ENCODE results near the gene S100Z.
A peak's percentile ranks its signal among the peaks of the same experiment; 100 is the strongest.
"Not testable (repeated sequence)": the region's sequence is repeated elsewhere in the genome, so short reads cannot be mapped to it uniquely, and the experiment has no call there.

S100Z gene

DNA sequence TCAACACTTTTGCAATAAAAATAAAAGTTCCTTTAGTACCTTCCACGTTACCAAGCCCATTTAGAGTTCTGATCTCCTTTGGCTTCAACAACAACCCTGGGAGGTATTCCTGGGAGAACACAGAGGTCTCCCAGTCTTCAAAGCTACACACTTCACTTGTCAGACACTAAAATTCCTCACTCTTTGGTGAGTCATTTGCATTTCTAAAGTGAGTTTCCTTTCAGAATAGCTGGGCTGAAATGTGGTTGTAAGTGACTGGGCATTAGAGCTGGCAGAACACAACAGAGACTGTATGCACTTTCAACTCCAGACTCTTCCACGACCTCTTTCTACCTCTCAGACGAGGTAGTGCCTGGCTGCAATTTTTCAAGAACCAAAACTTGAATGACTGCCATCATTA lies 42.5 kb upstream of the S100Z start:
- no peak overlapping the region for H3K4me3 ChIP-seq (ENCODE audit: control insufficient read depth, low read depth, low read length)
- DNase-seq (ENCODE audit: low read depth) = peak; percentile 88
- TF ChIP-seq, protein P1, sequence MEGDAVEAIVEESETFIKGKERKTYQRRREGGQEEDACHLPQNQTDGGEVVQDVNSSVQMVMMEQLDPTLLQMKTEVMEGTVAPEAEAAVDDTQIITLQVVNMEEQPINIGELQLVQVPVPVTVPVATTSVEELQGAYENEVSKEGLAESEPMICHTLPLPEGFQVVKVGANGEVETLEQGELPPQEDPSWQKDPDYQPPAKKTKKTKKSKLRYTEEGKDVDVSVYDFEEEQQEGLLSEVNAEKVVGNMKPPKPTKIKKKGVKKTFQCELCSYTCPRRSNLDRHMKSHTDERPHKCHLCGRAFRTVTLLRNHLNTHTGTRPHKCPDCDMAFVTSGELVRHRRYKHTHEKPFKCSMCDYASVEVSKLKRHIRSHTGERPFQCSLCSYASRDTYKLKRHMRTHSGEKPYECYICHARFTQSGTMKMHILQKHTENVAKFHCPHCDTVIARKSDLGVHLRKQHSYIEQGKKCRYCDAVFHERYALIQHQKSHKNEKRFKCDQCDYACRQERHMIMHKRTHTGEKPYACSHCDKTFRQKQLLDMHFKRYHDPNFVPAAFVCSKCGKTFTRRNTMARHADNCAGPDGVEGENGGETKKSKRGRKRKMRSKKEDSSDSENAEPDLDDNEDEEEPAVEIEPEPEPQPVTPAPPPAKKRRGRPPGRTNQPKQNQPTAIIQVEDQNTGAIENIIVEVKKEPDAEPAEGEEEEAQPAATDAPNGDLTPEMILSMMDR (conservative IDR thresholded peaks at IDR 0.05; ENCODE audit: control insufficient read depth, insufficient read depth, low read depth, low read length) = no peak

DNA sequence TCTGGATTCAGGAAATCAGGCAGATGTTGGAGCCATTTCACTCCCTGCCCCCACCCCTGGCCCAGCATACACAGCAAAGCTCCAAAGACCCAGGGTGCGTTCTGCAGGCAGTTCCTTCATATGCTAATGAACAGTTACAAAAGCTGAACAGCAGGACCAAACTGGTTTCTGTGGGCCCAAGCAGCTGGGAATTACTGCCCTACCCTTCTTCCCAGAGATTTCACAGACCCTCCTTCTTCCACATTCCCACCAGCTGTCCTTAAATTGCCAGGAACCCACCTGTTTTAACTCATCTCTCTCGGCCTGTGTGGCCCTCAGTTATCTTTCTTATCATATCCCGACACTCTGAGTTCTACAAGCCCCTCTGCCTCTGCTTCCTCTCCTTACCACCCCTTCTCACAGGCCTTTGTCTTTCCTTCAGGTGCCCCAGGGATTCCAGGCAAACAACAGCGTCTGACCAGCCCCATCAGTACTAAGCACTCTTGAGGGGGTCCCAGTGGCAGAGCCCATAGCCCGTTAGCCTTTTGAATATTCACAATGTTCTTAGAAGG lies 41.6 kb upstream of the S100Z start:
- no peak overlapping the region for H3K4me3 ChIP-seq (ENCODE audit: control insufficient read depth, low read depth, low read length)
- TF ChIP-seq, protein P1 (conservative IDR thresholded peaks at IDR 0.05; ENCODE audit: control insufficient read depth, insufficient read depth, low read depth, low read length) = no peak
- no peak for DNase-seq (ENCODE audit: low read depth)

DNA sequence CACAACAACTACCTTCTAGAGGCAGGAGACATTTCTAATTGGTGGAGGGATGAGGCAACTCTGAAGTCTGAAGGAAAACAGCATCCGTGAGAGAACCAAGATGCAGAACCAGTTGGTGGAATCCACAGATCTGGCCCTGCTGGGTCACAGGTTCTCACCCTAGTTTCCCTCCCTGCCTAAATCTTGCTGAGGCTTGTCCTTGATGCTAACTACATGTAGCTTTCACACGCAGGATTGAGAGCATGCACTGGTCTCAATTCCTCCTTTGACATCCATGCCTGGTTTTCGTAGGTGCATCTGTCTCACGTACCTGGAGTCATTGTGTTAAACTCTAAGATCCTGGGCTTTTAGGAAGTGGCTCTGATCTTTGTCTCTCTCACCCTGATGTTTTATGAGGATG lies 40.7 kb upstream of the S100Z start:
- no peak overlapping the region for H3K4me3 ChIP-seq (ENCODE audit: control insufficient read depth, low read depth, low read length)
- TF ChIP-seq, protein P1 (conservative IDR thresholded peaks at IDR 0.05; ENCODE audit: control insufficient read depth, insufficient read depth, low read depth, low read length) = no peak
- no peak for DNase-seq (ENCODE audit: low read depth)

DNA sequence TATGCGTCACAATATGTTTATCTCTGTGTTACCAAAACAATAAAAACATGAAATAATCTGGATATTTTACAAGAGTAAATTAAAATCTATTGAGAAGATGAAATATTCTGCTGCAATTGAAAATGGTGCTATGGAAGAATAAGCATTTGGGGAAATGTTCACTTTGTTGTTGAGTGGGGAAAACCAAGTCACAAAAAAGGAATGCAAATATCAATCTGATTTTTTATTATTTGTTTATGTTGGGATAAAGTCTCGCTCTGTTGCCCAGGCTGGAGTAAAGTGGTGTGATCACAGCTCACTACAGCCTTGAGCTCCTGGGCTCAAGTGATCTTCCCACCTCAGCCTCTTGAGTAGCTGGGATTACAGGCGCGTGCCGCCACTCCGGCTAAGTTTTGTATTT lies 39.6 kb upstream of the S100Z start:
- no peak for DNase-seq (ENCODE audit: low read depth)
- TF ChIP-seq, protein P1 (conservative IDR thresholded peaks at IDR 0.05; ENCODE audit: control insufficient read depth, insufficient read depth, low read depth, low read length) = no peak
- H3K4me3 ChIP-seq (ENCODE audit: control insufficient read depth, low read depth, low read length) = no peak overlapping the region

DNA sequence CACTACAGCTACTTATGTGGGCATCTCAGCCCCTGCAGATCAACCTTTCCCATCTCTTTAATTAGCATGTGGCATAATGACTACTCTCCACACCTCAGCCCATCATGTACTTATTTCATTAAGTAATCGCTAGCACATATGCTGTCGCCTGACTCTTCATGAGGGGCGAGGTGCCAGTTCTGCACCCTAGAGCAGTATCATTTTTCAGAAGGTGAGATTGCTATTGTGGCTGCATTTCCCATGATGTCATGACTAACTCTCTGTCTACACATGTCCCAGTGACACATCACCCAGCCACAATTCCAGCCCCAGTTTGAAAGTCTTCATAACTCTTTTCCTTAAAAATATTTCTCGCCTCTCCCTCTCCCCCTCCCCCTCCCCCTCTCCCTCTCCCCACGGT lies 38.6 kb upstream of the S100Z start:
- DNase-seq (ENCODE audit: low read depth) = peak; percentile 71
- no peak overlapping the region for H3K4me3 ChIP-seq (ENCODE audit: control insufficient read depth, low read depth, low read length)
- TF ChIP-seq, protein P1 (conservative IDR thresholded peaks at IDR 0.05; ENCODE audit: control insufficient read depth, insufficient read depth, low read depth, low read length) = no peak

DNA sequence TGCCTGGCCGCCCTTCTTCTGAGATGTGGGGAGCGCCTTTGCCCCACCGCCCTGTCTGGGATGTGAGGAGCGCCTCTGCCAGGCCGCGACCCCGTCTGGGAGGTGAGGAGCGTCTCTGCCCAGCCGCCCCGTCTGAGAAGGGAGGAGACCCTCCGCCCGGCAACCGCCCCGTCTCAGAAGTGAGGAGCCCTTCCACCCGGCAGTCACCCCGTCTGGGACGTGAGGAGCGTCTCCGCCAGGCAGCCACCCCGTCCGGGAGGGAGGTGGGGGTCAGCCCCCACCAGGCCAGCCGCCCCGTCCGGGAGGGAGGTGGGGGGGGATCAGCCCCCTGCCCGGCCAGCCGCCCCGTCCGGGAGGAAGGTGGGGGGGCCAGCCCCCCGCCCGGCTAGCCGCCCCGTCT lies 37.6 kb upstream of the S100Z start:
- not testable (repeated sequence) for H3K4me3 ChIP-seq (ENCODE audit: control insufficient read depth, low read depth, low read length); DNase-seq (ENCODE audit: low read depth)

DNA sequence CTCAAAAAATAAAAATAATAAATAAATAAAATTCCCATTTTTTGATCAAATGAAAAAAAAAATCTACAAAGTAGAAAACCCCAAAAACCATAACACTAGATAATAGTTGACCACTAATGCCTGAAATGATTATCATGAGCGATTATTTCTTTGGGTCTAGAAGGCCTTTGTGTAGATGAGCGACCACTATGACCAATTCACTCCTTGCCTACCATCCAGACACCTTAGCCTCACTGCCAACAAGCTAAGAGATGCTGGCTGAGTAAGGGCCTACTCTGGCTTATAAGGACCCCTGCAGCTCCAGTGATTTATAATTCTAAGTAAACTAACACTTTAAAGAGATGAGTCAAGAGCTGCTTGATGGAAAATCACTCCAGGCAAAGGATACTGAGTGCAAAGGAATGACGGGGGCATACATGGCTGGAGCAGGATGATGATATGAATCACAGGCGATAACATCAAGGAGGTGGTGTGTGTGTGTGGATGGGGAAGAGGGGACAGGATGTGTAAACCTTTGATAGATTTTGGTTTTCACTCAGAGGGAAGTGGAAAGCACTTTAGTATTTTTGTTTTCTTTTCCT lies 35.7 kb upstream of the S100Z start:
- DNase-seq (ENCODE audit: low read depth) = peak; percentile 94
- H3K4me3 ChIP-seq (ENCODE audit: control insufficient read depth, low read depth, low read length) = no peak overlapping the region
- TF ChIP-seq, protein P1 (conservative IDR thresholded peaks at IDR 0.05; ENCODE audit: control insufficient read depth, insufficient read depth, low read depth, low read length) = no peak
